PFSK-1 (cell line): ENCODE results near the gene NAXD.

Source experiments
- POLR2AphosphoS5 ChIP-seq: IDR thresholded peaks from 2 replicates; pipeline ENCODE4 v1.6.1; 2012; ENCODE audit warnings: low read depth, mild to moderate bottlenecking, control low read depth, low read length, moderate library complexity
- TF ChIP-seq, protein P1 (sequence below), 2 experiments: IDR thresholded peaks; 2 replicates each; pipeline versions ENCODE4 v1.6.1 to v1.8.0; 2011 to 2012; ENCODE audit warnings: low read depth in 2 of 2, low read length in 2 of 2, control low read depth in 1 of 2, inconsistent platforms in 1 of 2, mild to moderate bottlenecking in 1 of 2, moderate library complexity in 1 of 2; ENCODE audit not compliant: insufficient read depth in 1 of 2

DNA sequence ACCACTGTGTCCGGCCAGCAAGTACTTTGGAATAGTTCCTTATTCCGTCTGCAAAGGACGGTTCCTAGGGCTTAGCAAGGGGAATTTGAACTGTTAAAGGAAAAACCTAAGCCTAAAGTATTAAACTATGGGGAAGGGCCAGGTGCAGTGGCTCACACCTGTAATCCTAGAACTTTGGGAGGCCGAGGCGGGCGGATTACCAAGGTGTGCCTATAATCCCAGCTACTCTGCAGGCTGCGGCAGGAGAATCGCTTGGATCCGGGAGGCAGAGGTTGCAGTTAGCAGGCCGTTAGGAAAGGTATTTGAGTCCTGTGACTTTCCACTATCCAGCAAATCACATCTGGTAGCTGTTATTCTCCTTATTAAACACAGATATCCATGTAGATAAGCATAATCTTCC lies 44.5 kb upstream of the NAXD start:
- TF ChIP-seq POLR2AphosphoS5: no peak
- TF ChIP-seq, protein P1, sequence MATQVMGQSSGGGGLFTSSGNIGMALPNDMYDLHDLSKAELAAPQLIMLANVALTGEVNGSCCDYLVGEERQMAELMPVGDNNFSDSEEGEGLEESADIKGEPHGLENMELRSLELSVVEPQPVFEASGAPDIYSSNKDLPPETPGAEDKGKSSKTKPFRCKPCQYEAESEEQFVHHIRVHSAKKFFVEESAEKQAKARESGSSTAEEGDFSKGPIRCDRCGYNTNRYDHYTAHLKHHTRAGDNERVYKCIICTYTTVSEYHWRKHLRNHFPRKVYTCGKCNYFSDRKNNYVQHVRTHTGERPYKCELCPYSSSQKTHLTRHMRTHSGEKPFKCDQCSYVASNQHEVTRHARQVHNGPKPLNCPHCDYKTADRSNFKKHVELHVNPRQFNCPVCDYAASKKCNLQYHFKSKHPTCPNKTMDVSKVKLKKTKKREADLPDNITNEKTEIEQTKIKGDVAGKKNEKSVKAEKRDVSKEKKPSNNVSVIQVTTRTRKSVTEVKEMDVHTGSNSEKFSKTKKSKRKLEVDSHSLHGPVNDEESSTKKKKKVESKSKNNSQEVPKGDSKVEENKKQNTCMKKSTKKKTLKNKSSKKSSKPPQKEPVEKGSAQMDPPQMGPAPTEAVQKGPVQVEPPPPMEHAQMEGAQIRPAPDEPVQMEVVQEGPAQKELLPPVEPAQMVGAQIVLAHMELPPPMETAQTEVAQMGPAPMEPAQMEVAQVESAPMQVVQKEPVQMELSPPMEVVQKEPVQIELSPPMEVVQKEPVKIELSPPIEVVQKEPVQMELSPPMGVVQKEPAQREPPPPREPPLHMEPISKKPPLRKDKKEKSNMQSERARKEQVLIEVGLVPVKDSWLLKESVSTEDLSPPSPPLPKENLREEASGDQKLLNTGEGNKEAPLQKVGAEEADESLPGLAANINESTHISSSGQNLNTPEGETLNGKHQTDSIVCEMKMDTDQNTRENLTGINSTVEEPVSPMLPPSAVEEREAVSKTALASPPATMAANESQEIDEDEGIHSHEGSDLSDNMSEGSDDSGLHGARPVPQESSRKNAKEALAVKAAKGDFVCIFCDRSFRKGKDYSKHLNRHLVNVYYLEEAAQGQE (IDR thresholded peaks at IDR 0.05; ENCODE audit: insufficient read depth in 1 of 2, low read depth in 2 of 2, low read length in 2 of 2): no peak
